Osteoblast (primary cell): ENCODE results near the gene PRKCQ. TPM values are rescaled to one million over a fixed set of nuclear protein-coding genes. Genes with fewer than 3 reads are reported as not detected.

Source experiments
- DNase-seq: peaks from one replicate; pipeline ENCODE4 v3.0.0; 2011; ENCODE audit warnings: low spot score, mixed read lengths; ENCODE audit not compliant: insufficient read length; ENCODE audit errors: missing footprints
- H2AFZ ChIP-seq: 2 replicates; pipeline ENCODE4 v1.6.0; 2011; ENCODE audit warnings: mild to moderate bottlenecking, low read length
- H3K27ac ChIP-seq: 2 replicates; pipeline ENCODE4 v1.5.1; 2011; ENCODE audit warnings: mild to moderate bottlenecking, low read depth, low read length, moderate library complexity
- H3K27me3 ChIP-seq: 2 replicates; pipeline ENCODE4 v1.6.0; 2012; ENCODE audit warnings: mild to moderate bottlenecking, control low read depth, inconsistent platforms, low read length, moderate library complexity; ENCODE audit not compliant: insufficient read depth
- H3K36me3 ChIP-seq: 2 replicates; pipeline ENCODE4 v1.5.1; 2011; ENCODE audit warnings: mild to moderate bottlenecking, low read length, control low read depth, moderate library complexity; ENCODE audit not compliant: insufficient read depth
- H3K4me1 ChIP-seq: 2 replicates; pipeline ENCODE4 v1.5.1; 2011; ENCODE audit warnings: mild to moderate bottlenecking, low read length, control low read depth, moderate library complexity; ENCODE audit not compliant: insufficient read depth
- H3K4me2 ChIP-seq: 2 replicates; pipeline ENCODE4 v1.6.0; 2011; ENCODE audit warnings: mild to moderate bottlenecking, low read length; ENCODE audit not compliant: insufficient read depth
- H3K4me3 ChIP-seq: fragments of 200-600 bp; sonication (generic); 3 replicates; pipeline ENCODE4 v1.5.1; 2012; ENCODE audit warnings: mild to moderate bottlenecking, low read length, inconsistent platforms; ENCODE audit not compliant: insufficient read depth
- H3K79me2 ChIP-seq: 2 replicates; pipeline ENCODE4 v1.6.0; 2012; ENCODE audit warnings: mild to moderate bottlenecking, low read length, control low read depth, inconsistent platforms; ENCODE audit not compliant: insufficient read depth
- H3K9me3 ChIP-seq: 2 replicates; pipeline ENCODE4 v1.5.1; 2011; ENCODE audit warnings: low read depth, low read length, control low read depth
- H4K20me1 ChIP-seq: 2 replicates; pipeline ENCODE4 v1.6.0; 2012; ENCODE audit warnings: mild to moderate bottlenecking, low read length, control low read depth; ENCODE audit not compliant: insufficient read depth
- total RNA-seq: library from RNA; depleted of rRNA; stranded (reverse); fragments of >200 nt; gene quantifications from 2 replicates; pipeline ENCODE4 v1.2.3, GENCODE V29; 2012
- TF ChIP-seq, protein P1 (sequence below): IDR thresholded peaks from 2 replicates; pipeline ENCODE4 v1.5.1; 2011; ENCODE audit warnings: mild to moderate bottlenecking, low read depth, low read length, moderate library complexity; ENCODE audit errors: extremely low read depth

The PRKCQ gene
- total RNA-seq, 1 donor: not detected

DNA sequence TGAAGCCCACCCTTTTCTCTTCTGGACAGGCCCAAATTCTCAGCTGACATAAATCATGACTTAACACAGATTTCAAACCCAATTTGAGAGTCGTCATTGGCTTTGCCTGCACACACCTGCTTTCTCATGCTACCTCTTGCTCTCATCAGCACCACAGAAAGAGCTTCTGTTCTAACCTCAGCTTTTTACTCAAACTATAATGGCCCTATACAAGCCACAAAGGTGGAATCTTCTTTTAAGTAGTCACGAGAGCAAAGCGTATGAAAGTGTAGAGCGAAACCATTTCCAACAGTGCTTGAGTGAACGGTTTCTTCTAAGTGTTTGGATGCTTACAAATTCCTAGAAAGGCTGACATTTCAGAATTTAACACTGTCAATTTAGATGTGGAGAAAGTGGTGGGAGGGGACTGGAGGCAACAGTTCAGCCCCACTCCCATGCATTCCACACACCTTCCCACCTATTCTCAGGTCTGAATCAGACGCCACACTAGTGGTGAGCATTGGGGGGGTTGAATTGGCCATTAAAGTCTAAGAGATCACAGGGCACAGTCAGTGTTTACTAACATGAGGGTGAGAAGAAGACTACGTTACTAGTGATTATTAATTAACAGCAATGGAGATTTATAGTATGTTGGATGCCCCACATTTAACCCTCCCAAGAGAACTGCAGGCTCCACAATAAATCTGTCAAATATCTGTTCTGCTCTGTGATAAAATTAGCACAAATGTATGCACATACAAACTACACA, 114.0 kb downstream of the PRKCQ start:
- no peak for DNase-seq
- H2AFZ ChIP-seq: no peak overlapping the region
- H4K20me1 ChIP-seq: no peaks in the 10 kb centered on the region
- TF ChIP-seq, protein P1, sequence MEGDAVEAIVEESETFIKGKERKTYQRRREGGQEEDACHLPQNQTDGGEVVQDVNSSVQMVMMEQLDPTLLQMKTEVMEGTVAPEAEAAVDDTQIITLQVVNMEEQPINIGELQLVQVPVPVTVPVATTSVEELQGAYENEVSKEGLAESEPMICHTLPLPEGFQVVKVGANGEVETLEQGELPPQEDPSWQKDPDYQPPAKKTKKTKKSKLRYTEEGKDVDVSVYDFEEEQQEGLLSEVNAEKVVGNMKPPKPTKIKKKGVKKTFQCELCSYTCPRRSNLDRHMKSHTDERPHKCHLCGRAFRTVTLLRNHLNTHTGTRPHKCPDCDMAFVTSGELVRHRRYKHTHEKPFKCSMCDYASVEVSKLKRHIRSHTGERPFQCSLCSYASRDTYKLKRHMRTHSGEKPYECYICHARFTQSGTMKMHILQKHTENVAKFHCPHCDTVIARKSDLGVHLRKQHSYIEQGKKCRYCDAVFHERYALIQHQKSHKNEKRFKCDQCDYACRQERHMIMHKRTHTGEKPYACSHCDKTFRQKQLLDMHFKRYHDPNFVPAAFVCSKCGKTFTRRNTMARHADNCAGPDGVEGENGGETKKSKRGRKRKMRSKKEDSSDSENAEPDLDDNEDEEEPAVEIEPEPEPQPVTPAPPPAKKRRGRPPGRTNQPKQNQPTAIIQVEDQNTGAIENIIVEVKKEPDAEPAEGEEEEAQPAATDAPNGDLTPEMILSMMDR: no peak
- H3K27ac ChIP-seq: no peak overlapping the region
- H3K36me3 ChIP-seq: no peaks in the 10 kb centered on the region
- no peaks in the 10 kb centered on the region for H3K9me3 ChIP-seq
- H3K79me2 ChIP-seq: no peaks in the 10 kb centered on the region
- H3K4me1 ChIP-seq: no peaks in the 10 kb centered on the region
- H3K4me3 ChIP-seq: no peak overlapping the region
- H3K4me2 ChIP-seq: no peak overlapping the region
- no peaks in the 10 kb centered on the region for H3K27me3 ChIP-seq

DNA sequence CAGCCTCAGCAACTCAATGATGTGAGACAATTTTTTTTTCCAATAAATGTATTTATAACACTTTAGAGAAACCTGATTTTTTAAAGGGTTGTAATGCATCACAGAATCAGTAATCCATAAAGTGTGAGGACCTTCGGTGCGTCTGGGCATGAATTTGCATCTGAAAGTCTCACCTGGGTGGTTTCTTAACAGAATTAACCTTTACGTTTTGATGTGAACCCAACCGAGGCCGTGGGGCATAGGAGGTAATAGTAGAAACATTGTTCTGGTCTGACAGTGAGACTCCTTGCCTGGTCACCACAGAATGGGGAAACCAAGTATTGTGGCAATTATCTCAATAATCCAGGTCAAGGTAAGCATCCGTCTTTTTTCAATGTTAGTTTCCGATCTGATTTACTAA, 114.6 kb downstream of the PRKCQ start:
- no peaks in the 10 kb centered on the region for H3K36me3 ChIP-seq
- no peaks in the 10 kb centered on the region for H3K27me3 ChIP-seq
- no peaks in the 10 kb centered on the region for H3K9me3 ChIP-seq
- no peak overlapping the region for H3K4me3 ChIP-seq
- no peaks in the 10 kb centered on the region for H3K4me1 ChIP-seq
- no peaks in the 10 kb centered on the region for H4K20me1 ChIP-seq
- no peaks in the 10 kb centered on the region for H3K79me2 ChIP-seq
- H3K4me2 ChIP-seq: no peak overlapping the region
- H2AFZ ChIP-seq: no peak overlapping the region
- H3K27ac ChIP-seq: no peak overlapping the region
- TF ChIP-seq, protein P1: no peak
- no peak for DNase-seq

DNA sequence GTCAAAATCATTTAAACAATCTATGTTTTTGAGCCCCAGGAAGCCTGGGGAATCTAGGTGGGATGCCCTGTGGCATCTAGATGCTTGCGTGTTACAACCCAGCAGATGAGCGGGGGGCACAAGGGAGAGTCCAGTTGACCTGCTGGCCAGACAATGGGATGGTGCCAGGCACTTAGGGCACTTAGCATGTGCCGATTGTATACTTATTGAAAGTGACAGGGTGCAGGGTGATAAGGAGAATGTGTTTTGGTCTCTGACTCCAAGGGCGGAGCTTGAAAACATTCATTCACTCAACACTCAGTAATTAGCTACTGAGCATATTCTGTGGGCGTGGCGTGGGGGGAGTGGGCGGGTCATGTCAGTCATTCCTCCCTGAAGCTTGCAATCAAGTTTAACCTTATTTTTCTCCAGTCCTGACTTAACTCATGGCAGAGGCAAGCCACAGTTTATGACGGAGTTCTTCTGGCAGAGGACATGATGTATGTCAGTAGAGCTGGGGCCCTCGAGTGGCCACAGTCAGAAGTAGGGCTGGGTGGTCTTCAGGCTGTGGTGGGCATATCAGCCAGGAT, 115.1 kb downstream of the PRKCQ start:
- TF ChIP-seq, protein P1: no peak
- H3K9me3 ChIP-seq: no peaks in the 10 kb centered on the region
- no peak overlapping the region for H3K27ac ChIP-seq
- H4K20me1 ChIP-seq: no peaks in the 10 kb centered on the region
- no peak overlapping the region for H3K4me3 ChIP-seq
- H2AFZ ChIP-seq: no peak overlapping the region
- H3K36me3 ChIP-seq: no peaks in the 10 kb centered on the region
- H3K4me2 ChIP-seq: no peak overlapping the region
- H3K79me2 ChIP-seq: no peaks in the 10 kb centered on the region
- DNase-seq: no peak
- no peaks in the 10 kb centered on the region for H3K27me3 ChIP-seq
- H3K4me1 ChIP-seq: no peaks in the 10 kb centered on the region

DNA sequence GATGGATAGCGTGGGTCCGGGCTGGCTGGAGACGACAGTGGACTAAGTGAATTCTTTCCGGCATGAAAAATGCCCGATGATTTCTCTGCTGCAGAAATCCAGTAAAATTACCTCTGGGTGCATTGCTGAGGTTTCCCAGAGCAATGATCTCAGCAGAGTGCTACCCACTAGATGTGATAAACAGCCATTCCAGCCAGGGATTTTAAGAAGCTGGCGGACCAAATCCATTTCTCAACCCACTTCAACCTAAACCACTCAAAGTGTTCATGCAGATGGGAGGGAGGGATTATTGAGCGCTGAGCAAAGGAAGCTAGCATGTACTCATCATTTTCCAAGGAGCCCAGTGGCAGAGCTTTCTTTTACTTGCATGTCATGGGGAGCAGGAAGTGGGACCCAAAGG, 116.7 kb downstream of the PRKCQ start:
- Histone ChIP-seq H3K36me3 (no peaks in the 10 kb centered on the region), H3K4me1 (no peaks in the 10 kb centered on the region), H3K27me3 (no peaks in the 10 kb centered on the region), H3K4me2 (no peak overlapping the region), H4K20me1 (no peaks in the 10 kb centered on the region), H3K27ac (no peak overlapping the region), H2AFZ (no peak overlapping the region), H3K79me2 (no peaks in the 10 kb centered on the region), H3K4me3 (no peak overlapping the region), H3K9me3 (no peaks in the 10 kb centered on the region)
- no peak for DNase-seq
- TF ChIP-seq, protein P1: no peak
